ENCODE results near the gene EVX1.

EVX1 gene

DNA sequence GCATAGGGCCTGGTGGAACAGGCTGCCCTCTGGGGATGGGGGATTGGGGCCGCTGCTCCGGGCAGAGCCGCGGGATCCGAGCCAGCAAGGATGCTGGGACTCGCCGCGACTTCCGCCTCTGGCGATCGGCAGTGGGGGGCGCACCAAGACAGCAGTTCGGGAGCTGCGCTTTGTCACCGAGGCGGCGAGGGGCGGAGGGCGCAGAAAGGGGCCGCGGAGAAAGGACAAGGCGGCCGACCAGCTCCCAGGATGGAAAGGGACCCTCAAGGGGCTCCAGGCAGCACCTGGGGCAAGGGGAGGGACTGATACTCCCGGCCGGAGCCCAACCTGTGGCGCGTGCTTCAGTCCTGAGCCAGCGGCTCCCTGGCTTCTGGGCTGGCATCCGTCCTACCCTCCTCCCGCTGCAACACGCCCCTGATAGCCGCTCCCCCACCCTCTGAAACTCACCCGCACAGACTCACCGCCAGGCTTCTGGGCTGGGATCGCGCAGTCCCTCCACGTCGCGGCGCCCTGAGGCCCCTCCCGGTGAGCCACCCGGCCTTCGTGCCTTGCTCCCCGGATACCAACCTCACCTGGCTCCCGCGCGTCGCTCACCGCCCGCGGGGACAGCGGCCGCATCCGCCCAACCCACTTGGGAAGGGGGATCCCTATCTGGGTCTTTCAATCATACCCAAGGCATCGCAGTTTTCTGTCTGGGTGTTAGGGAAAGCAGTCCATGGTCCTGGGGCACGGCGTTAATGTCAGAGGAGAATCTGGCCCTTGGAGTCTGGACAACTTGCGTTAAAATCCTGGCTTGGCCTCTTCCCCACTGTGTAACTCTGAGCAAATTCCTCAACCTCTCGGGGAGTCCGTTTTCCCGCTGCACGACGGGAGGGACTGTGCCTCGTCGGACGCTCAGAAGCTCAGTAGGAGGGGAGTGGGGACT, 7.0 kb upstream of the EVX1 start:
- no peak for DNase-seq

DNA sequence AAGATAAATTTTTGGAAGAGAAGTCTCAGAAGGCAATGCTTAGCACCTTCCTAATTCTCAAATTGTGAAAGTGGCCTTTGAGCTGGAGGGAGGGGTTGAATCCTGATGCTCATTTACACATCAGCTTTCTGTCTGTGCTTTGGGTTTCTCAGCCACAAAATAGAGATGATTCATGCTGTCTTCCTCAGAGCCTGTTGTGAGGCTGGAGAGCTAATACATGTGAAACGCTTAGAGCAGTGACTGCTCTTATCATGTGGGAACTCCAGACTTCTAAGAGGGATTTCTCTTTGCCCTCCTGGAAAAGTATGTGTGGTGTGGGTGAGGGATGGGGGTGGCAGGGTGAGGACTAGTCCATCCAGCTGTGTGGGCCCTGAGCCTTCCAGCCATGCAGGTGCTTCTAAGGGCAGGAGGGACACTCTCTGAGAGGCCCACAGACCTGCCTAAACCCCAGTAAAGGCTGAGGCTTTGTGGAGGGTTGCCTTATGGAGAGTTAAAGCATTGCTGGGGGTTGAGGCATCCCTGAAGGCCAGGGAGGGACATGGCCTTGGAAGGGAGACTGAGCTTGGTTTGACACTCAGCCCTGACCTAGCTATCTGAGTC, 4.8 kb upstream of the EVX1 start:
- no peak for DNase-seq

GRCh38 chr7:27238979-27239386, 3.6 kb upstream of the EVX1 start:
- DNase-seq: no peak

DNA sequence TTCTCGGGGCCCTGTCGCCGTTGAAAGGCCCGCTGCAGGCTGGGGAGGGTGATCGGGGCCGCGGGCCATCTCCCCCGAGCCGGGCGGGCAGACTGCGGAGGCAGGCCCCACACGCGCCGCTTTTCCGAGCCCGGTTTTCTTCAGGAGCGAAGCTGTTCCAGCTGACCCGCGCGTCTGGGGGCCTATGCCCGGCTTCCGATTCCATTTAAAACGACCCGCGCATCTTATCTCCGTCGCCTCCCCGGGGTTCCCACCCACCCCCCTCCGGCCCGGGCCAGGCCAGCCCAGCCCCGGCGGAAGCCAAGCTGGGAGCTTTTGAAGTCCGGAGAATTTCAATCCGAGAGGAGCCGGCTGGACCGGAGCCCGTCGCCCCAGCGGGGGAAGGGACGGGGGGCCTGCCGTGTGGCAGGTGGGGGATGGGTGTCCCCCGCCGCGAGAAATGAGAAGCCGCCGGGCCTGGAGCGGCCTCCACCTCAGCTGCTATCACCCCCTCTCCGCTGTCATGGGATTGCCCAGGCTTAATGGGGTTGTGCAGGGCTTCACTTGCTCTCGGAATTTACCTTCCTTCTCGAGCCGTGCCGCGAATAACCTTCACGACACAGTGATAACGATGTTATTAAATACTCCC, 3.1 kb upstream of the EVX1 start:
- no peak for DNase-seq

DNA sequence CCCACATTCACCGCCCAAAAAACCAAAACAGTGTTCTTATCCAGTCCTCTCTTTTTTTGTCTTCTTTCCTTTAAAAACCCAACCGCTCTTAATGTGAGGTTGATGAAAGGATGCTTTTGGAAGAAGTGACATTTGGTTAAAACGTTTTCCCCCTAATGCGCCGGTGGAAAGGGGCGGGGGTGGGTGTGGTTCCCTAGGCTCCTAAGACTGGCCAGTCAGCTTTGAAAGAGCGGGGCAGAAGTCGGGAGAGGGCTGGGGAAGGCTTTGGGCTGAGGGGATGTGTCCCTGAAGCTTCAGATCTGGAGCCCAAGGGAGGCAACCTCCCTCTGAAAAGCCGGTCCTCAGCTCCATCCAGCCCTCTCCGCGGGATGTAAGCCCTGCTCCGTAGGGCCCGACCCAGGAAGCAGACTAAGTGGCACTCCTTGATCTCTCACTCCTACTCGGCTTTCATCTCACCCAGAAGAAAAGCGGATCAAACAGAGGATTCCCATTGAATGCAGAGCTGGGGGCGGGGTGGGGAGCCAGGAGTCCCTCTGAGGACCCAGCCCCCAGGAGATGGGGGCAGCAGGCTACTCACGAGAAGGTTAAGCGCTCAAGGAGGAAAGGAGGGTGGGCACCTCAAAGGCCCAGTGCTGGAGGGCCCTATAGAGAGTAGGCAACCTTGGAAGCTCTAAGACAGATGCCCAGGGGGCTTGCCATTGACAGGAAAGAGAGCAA, 2.4 kb upstream of the EVX1 start:
- no peak for DNase-seq

- no peak for DNase-seq
Measured at GRCh38 chr7:27241189-27242056, 1.2 kb upstream of the EVX1 start.

- no peak for DNase-seq
Measured at GRCh38 chr7:27242154-27242553, 448 bp upstream of the EVX1 start.

- DNase-seq: no peak
Measured at GRCh38 chr7:27243340-27244163, 950 bp downstream of the EVX1 start.

GRCh38 chr7:27244488-27245123, 2.0 kb downstream of the EVX1 start:
- no peak for DNase-seq

DNA sequence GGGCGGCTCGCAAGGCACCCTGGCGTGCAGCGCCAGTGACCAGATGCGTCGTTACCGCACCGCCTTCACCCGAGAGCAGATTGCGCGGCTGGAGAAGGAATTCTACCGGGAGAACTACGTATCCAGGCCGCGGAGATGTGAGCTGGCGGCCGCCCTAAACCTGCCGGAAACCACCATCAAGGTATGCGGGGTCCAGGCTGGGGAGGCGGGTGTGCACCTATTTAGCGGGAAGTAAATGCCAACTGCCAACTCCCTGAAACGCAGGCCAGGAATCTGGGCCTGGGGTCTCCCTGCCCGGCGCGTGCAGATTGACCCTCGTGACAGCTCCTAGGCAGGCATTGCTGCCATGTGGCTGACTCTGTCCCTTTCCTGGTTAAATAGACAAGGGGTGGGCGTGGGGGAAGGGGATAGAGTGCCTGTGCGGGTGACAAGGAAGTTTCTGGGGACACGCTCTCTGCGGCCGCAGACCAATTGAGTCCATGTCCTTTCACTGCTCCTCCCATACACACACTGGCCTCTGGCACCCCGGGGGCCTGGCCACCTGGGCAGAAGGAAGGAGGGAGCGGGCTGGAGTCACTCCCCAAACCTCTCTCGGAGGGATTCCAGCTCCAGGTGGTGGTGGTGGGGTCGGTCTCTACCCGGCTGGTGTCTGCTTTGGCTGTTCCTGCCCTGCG, 2.7 kb downstream of the EVX1 start:
- DNase-seq: no peak

DNA sequence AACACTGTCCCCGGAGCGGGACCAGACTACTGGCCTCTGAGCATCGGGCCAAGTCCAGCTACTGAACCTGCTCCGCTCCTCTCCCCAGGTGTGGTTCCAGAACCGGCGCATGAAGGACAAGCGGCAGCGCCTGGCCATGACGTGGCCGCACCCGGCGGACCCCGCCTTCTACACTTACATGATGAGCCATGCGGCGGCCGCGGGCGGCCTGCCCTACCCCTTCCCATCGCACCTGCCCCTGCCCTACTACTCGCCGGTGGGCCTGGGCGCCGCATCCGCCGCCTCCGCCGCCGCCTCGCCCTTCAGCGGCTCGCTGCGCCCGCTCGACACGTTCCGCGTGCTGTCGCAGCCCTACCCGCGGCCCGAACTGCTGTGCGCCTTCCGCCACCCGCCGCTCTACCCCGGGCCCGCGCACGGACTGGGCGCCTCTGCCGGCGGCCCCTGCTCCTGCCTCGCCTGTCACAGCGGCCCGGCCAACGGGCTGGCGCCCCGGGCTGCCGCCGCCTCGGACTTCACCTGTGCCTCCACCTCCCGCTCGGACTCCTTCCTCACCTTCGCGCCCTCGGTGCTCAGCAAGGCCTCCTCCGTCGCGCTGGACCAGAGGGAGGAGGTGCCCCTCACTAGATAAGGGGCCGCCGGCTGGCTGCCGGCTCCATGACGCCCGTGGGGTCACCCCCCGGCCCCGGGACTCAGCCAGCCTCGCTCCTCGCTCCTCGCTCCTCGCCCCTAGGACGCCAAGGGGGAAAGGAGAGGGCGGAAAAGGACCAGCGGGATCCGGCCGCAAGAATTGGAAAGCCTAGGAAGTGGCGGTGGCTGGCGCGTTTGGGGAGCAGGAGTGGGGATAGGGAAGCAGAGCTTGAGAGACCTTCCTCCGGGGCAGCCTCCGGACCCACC, 3.4 kb downstream of the EVX1 start:
- no peak for DNase-seq

GRCh38 chr7:27247000-27247399, 4.4 kb downstream of the EVX1 start:
- DNase-seq: no peak

DNA sequence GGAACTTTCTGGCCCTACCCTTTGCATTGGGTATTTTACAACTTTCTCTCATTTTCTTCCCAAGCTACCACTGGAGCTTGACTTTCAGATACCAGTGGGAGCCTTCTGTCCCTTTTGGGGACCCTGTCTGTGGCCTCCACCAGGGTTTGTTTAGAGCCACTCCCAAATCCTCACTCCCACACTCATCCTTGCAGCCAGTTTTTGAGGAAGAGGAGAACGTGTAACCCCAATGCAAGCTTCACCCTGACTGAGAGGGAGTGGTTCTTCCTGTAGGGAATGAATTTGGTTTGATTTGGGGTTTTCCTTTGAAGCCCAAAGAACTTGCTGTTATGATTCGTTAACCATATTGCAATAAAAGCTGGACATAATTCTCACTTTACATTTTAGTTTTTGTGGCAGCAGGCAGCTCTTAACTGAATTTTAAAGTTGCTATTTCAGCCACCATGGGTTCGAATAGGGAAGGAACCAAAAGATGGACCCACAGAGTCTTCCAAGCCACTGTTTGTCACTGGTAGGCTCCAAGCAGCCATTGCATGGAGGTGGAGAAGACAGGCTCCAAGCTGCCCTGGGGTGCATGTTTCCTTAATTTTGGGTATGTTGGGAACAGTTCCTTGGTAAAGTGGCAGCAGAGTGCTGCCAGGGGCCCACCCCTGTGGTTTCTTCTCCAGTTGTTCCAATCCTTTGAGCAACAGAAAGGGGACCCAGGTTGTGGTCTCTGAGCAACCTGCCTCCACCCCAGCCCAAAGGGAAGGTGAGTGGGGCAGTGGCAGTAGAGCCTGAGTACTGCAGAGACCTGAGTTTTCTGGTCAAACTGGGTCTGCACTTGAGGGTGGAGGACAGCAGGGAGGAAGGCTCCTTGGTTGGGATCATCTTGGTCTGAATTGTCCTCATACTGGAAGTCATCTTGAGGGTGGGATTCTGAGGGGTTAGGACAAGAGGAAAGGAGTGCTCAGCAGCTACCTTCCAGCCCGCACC, 5.1 kb downstream of the EVX1 start:
- no peak for DNase-seq

GRCh38 chr7:27248427-27248806, 5.8 kb downstream of the EVX1 start:
- no peak for DNase-seq

DNA sequence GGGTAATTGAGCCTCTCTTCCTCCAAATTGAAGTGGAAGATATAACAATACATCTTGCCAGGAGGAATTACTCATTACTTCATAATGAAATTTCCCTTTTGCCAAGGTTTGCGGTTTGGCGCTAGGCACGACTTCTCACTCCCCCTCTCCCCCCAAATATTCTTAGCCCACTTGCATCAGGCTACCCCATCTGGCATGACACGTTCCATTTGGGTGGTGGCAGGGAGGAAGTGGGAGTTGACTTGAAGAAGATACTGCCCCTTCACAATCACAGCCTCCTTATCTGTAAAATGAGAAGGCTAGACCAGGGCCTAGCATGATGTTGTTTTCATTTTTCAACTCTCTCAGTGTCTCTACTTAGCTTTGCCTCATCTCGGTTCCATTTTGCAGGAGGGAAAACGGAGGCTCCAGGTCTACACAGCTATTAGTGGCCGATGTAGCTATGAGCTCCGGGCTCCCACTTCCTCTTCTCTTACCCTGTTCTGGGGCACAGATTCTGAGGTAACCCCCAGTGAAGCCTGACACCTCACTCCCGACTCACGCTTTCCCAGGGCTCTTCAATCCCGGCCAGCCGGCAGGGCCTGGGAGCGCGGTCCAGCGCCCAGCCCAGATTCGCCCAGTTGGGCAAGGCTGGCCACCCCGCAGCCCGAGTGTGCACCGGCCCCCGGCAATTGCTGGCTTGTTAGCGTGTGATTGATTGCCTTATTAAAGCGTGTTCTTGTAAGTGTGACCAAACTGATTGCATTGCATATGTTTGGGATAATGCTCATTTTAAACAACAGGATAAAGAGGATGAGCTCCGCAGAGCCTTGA, 6.5 kb downstream of the EVX1 start:
- DNase-seq: no peak

DNA sequence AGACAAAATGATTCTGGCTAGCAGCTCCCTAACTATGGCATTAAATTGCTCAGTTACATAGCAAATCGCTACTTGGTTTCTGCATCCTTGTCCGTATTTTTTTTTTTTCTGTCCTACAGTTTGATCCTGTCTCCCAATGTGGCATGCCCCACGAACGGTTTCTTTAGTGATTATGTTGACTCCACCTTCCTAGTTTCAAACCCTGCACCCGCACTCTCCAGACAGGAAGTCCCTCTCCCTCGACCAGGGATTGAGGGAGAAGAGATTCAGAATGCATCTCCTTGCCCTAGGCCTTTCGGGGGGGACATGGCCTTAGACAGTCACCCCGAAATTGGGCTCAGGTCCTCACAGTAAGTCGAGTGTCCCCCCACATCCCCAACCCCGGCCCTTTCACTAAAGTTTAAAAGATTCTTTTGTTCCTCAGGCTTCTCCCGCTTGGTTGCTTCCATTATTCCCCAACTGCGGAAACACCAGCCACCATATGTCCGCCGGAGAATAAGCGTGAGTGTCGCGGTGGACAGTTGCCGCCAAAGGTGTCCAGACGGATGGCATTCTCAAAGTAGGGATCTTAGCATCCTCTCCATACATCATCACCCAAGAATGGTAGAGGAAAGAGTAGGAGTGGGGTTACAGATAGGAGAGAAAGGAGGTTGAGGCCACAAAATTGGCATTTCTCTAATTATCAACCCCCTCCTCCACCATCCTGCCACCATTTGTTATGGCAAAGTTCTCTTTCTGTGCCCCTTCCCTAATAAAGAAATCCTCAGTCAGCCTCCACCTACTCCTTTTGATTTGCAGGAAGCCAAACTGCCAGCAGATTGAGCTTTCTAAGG, 7.3 kb downstream of the EVX1 start:
- DNase-seq: no peak

Data from cortex of kidney (tissue), 1 donor.